ENCODE measurements around the gene P2RY2.

P2RY2 gene

DNA sequence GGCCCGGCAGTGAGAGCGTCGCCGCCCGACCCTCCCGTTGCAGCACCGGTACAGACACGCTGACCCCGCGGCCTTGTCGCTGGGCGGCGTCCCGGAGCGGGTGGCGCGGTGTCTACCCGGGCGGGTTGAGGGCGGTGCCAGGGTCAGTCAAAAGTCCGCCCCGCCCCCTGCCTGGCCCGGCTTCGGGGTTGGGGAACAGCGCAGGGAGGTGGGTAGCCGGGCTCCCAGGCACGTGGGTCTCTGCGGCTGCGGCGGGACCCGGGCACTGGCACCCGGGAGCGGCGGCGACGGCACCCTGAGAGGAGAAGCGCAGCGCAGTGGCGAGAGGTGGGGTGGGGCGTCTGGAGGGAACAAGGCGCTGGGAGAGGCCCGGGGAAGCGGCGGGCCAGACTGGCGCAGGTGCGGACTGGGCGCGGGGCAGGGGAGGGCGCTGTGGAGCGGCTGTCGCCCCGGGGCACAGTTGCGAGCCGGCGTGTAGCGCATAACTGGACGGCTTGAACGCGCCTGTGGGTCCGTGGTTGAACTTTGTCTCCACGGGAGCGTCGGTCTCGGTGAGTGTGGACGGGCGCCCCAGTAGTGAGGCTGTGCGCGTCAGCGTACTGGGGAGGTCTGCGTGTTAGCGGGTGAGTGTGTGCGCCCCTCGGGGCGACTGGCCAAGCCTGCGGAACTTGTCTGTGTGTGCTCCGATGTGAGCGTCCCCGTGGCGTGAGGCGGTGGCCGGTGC lies at the start of gene P2RY2:
Gene P2RY2 (plus strand): TSS at position 176 of the 724 bp plus-strand sequence. CDS start 15,879 bp downstream, outside the sequence.
- TF ChIP-seq GATA2 (IDR thresholded peaks at IDR 0.05; ENCODE audit: low read depth, low read length) (no peak), GATA3 (IDR thresholded peaks at IDR 0.05; ENCODE audit: low read depth, low read length) (no peak)

- TF ChIP-seq GATA2 (IDR thresholded peaks at IDR 0.05; ENCODE audit: low read depth, low read length), result no peak
- no peak for TF ChIP-seq GATA3 (IDR thresholded peaks at IDR 0.05; ENCODE audit: low read depth, low read length)
Observed at GRCh38 chr11:73168925-73169579, 49.0 kb upstream of the P2RY2 start.

GRCh38 chr11:73170140-73170539 lies 47.9 kb upstream of the P2RY2 start:
- TF ChIP-seq GATA2 (IDR thresholded peaks at IDR 0.05; ENCODE audit: low read depth, low read length) (no peak), GATA3 (IDR thresholded peaks at IDR 0.05; ENCODE audit: low read depth, low read length) (no peak)

- TF ChIP-seq GATA3 (IDR thresholded peaks at IDR 0.05; ENCODE audit: low read depth, low read length), result no peak
- TF ChIP-seq GATA2 (IDR thresholded peaks at IDR 0.05; ENCODE audit: low read depth, low read length), result no peak
Observed at GRCh38 chr11:73171436-73172161, 46.5 kb upstream of the P2RY2 start.

- no peak for TF ChIP-seq GATA2 (IDR thresholded peaks at IDR 0.05; ENCODE audit: low read depth, low read length)
- no peak for TF ChIP-seq GATA3 (IDR thresholded peaks at IDR 0.05; ENCODE audit: low read depth, low read length)
Observed at GRCh38 chr11:73172992-73173656, 45.0 kb upstream of the P2RY2 start.

GRCh38 chr11:73173755-73174494 lies 44.2 kb upstream of the P2RY2 start:
- TF ChIP-seq GATA3 (IDR thresholded peaks at IDR 0.05; ENCODE audit: low read depth, low read length) (no peak), GATA2 (IDR thresholded peaks at IDR 0.05; ENCODE audit: low read depth, low read length) (no peak)

GRCh38 chr11:73174495-73174791 lies 43.6 kb upstream of the P2RY2 start:
- TF ChIP-seq GATA3 (IDR thresholded peaks at IDR 0.05; ENCODE audit: low read depth, low read length), result no peak
- TF ChIP-seq GATA2 (IDR thresholded peaks at IDR 0.05; ENCODE audit: low read depth, low read length), result no peak

DNA sequence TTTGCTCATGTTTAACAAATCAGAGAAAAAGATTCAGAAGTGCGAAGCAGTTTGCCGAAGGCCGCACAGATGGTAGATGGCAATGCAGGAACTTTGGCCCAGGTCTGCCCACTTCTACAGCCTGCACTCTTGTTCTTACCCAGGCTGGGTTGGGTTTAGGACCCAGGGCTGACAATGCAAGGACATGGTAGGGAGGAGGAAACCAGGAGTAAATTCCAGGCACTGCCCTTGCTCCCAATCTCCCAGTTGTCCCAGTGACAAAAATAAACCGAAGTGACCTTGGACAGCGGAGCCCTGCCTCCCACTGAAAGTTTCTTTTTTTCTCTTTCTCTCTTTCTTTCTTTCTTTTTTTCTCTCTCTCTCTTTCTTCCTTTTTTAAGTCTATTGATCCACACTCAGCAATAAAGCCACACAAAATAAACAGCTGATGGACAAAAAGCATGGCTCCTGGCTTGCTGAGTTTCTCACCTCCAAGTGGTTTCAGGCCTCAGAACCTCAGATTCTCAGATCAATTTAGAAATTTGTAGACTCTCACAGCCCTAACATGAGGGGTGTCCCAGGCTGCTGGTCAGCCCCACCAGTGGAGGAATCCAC lies 42.4 kb upstream of the P2RY2 start:
- no peak for TF ChIP-seq GATA2 (IDR thresholded peaks at IDR 0.05; ENCODE audit: low read depth, low read length)
- TF ChIP-seq GATA3 (IDR thresholded peaks at IDR 0.05; ENCODE audit: low read depth, low read length), result no peak

- TF ChIP-seq GATA3 (IDR thresholded peaks at IDR 0.05; ENCODE audit: low read depth, low read length) (no peak), GATA2 (IDR thresholded peaks at IDR 0.05; ENCODE audit: low read depth, low read length) (no peak)
Observed at GRCh38 chr11:73176145-73176873, 41.8 kb upstream of the P2RY2 start.

DNA sequence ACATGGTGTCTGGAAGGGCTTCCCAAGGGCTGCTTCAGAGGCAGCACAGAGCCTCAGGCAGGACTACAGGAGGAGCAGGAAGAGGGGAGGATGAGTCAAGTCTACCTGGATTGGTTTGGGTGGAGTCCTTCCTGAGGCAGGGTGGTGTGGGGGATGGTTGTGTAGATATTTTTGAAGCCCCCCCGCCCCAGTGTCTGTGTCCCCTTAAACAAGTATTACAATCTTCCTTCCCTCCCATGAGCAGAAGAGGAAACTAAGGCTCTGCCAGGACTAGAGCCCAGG lies 41.3 kb upstream of the P2RY2 start:
- TF ChIP-seq GATA3 (IDR thresholded peaks at IDR 0.05; ENCODE audit: low read depth, low read length) (no peak), GATA2 (IDR thresholded peaks at IDR 0.05; ENCODE audit: low read depth, low read length) (no peak)

DNA sequence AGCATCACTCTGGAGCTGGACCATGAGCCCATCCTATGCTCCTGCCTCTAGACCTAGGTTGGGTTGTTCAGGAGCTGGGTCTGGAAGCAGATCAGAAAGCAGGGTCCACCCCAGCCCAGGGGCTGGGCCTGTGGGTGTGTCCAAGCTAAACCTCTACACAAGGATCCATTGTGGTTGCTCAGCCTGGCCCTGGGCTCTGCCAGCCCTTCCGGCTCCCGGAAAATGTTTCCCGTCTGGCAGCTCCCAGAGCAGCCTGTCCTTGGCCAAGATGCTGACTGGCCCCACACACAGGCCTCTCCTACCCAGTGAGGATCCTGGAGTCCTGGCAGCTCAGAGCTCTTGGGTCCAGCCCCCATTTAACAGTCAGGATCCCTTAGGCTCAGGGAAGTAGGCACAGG lies 40.7 kb upstream of the P2RY2 start:
- TF ChIP-seq GATA2 (IDR thresholded peaks at IDR 0.05; ENCODE audit: low read depth, low read length) (no peak), GATA3 (IDR thresholded peaks at IDR 0.05; ENCODE audit: low read depth, low read length) (no peak)

DNA sequence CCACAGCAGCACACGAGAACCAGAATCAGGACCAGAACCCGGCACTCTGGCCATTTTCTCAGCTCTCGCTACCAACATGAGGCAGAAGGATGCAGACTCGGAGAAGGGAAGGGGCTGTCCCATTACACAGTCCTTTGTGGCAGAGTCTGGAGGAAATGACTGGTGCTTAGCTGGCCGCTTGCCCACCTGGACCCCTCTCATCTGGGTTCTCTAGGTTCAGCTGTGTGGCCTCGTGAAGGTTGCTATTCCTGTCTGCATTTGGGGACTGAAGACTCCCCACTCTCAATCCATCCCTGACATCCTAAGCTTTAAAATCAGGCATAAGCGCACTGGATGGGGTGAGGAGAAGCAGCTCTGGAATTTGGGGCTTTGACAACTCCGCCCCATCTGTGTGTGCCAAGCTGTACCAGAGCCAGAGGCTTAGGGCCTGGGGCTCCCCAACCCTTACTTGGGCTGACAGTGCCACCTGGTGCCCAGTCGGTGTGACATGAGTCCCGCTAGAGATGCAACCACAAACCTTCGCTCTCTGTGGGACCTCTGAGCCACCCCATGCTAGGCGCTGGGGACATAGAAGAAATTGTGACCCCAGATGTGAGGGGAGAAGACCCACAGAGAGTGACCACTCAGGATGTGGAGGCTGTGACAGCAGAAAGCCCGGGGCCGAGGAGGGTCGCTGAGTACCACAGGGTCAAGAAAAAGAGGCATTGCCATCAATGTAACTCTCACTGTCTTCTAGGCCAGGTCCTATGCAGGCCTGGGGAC lies 40.1 kb upstream of the P2RY2 start:
- TF ChIP-seq GATA3 (IDR thresholded peaks at IDR 0.05; ENCODE audit: low read depth, low read length) (no peak), GATA2 (IDR thresholded peaks at IDR 0.05; ENCODE audit: low read depth, low read length) (no peak)
